H1 (cell line): ENCODE results near the gene TRPV6. TPM values are rescaled to one million over a fixed set of nuclear protein-coding genes. Genes with fewer than 3 reads are reported as not detected.

Experiments
- BACH1 ChIP-seq: IDR thresholded peaks from 2 replicates; pipeline ENCODE4 v1.6.1; 2012; ENCODE audit warnings: low read length, improper control_type of control experiment
- BRCA1 ChIP-seq: IDR thresholded peaks from 2 replicates; pipeline ENCODE4 v1.6.1; 2012; ENCODE audit warnings: low read depth, low read length, improper control_type of control experiment
- CHD1 ChIP-seq: IDR thresholded peaks from 2 replicates; pipeline ENCODE4 v1.6.1; 2012; ENCODE audit warnings: low read depth, low read length, improper control_type of control experiment
- CHD2 ChIP-seq: IDR thresholded peaks from 2 replicates; pipeline ENCODE4 v1.6.1; 2012; ENCODE audit warnings: low read length, improper control_type of control experiment
- CTBP2 ChIP-seq: IDR thresholded peaks from 2 replicates; pipeline ENCODE4 v1.7.0; 2011; ENCODE audit warnings: borderline replicate concordance, mild to moderate bottlenecking, moderate library complexity, mixed read lengths, low read length; ENCODE audit not compliant: insufficient read depth, insufficient read length
- JUND ChIP-seq: IDR thresholded peaks from 2 replicates; pipeline ENCODE4 v1.6.1; 2011; ENCODE audit warnings: mild to moderate bottlenecking, improper control_type of control experiment, low read length
- MAX ChIP-seq: IDR thresholded peaks from 2 replicates; pipeline ENCODE4 v1.6.1; 2012; ENCODE audit warnings: inconsistent platforms
- RAD21 ChIP-seq, 2 experiments: IDR thresholded peaks in 1 of 2; conservative IDR thresholded peaks in 1 of 2; 2 replicates each; pipeline ENCODE4 v1.6.1; 2011; ENCODE audit warnings: low read depth in 2 of 2, low read length in 2 of 2, improper control_type of control experiment in 1 of 2, inconsistent platforms in 1 of 2, mild to moderate bottlenecking in 1 of 2, moderate library complexity in 1 of 2
- SIRT6 ChIP-seq: IDR thresholded peaks from one replicate; pipeline ENCODE4 v1.7.1; 2012; ENCODE audit warnings: low read length, inconsistent platforms
- polyA plus RNA-seq, 7 experiments: library from polyadenylated mRNA; depleted of rRNA in 3 of 7; stranded (reverse) in 5 of 7; unstranded in 2 of 7; fragments of >200 nt in 5 of 7; fragments of 200-250 nt in 2 of 7; gene quantifications; 1 replicate in 5 of 7; 2 replicates in 1 of 7; 4 replicates in 1 of 7; pipeline versions ENCODE4 v1.2.1 to v1.2.3, GENCODE V29; 2011 to 2013; ENCODE audit warnings: missing spikeins in 2 of 7, mixed read lengths in 2 of 7
- total RNA-seq: library from RNA; stranded (reverse); fragmentation: NEBNext Ultra II Directional; extraction: Animal tissue kit (Norgen Biotek cat#: 25700); gene quantifications from 2 replicates; pipeline ENCODE4 v1.2.1, GENCODE V29; 2021

The TRPV6 gene
- total and polyA plus RNA-seq, 2 of the 8 experiments (the other 6 are each of a cell fraction or from before 2014, with no cell fraction given): 0.52 to 1.1 TPM

GRCh38 chr7:142894112-142894984 is 8.8 kb upstream of the TRPV6 start (continued):
- no peak for TF ChIP-seq MAX
- no peak for TF ChIP-seq CHD2
- TF ChIP-seq RAD21 (IDR thresholded peaks at IDR 0.05 in 1 of 2, conservative IDR thresholded peaks at IDR 0.05 in 1 of 2; ENCODE audit: low read depth in 2 of 2, low read length in 2 of 2): no peak
- no peak for TF ChIP-seq CHD1
- no peak for TF ChIP-seq JUND
- no peak for TF ChIP-seq BRCA1
- TF ChIP-seq CTBP2: no peak
- TF ChIP-seq SIRT6: no peak
- TF ChIP-seq BACH1: no peak
- TF ChIP-seq, all 59 proteins: peak for 0
